Astrocyte (in vitro differentiated cells and primary cell): Measurements from ENCODE around the gene ZNF823.

ENCODE experiments used
- CTCF ChIP-seq: IDR thresholded peaks from 2 replicates; pipeline ENCODE4 v1.5.1; 2011; ENCODE audit warnings: low read depth, mild to moderate bottlenecking, inconsistent platforms, low read length, moderate library complexity; ENCODE audit not compliant: insufficient read depth
- EZH2 ChIP-seq: IDR thresholded peaks from 2 replicates; pipeline ENCODE4 v1.6.1; 2012; ENCODE audit warnings: mild to moderate bottlenecking, low read length, inconsistent platforms; ENCODE audit not compliant: insufficient read depth

GRCh38 chr19:11763611-11764010 is 24.9 kb upstream of the ZNF823 start:
- TF ChIP-seq EZH2 (no peak), CTCF (no peak)
